H1 (cell line): ENCODE results near the gene CROCC2. TPM values are rescaled to one million over a fixed set of nuclear protein-coding genes. Genes with fewer than 3 reads are reported as not detected.

Experiments used
- CTCF ChIA-PET: fragments of 300-600 bp; sonication (Branson Sonifier 250); formaldehyde crosslinking; loops from one replicate; lab custom pipeline; 2021; ENCODE audit not compliant: partially characterized antibody; lab: Charles Lee
- POLR2A ChIA-PET: fragments of 300-600 bp; sonication (Branson Sonifier 250); formaldehyde crosslinking; loops from one replicate; lab custom pipeline; 2021; ENCODE audit warnings: inconsistent platforms; ENCODE audit not compliant: partially characterized antibody; lab: Charles Lee
- DNase-seq, 2 experiments: peaks; one replicate each; pipeline versions ENCODE4 v3.0.0 to v3.0.0-alpha.2; 2010 to 2022; ENCODE audit warnings: low spot score in 2 of 2, low read depth in 1 of 2, mixed read lengths in 1 of 2
- FAIRE-seq: peaks from 2 replicates; lab custom pipeline; 2011; peaks lifted over from hg19 to GRCh38; lab: Jason Lieb, UNC
- H2AFZ ChIP-seq: 2 replicates; pipeline ENCODE4 v1.8.1; 2012; ENCODE audit warnings: low read length, inconsistent platforms
- H2AK5ac ChIP-seq: 2 replicates; pipeline ENCODE4 v1.6.1; 2013; ENCODE audit warnings: low read depth, low read length
- H2BK120ac ChIP-seq: replicated peaks from 2 replicates; pipeline ENCODE3; 2013; ENCODE audit warnings: low read depth, low read length, inconsistent platforms
- H2BK12ac ChIP-seq: 2 replicates; pipeline ENCODE4 v1.6.1; 2013; ENCODE audit warnings: low read depth, low read length
- H2BK15ac ChIP-seq: 2 replicates; pipeline ENCODE4 v1.6.1; 2013; ENCODE audit warnings: low read length
- H2BK20ac ChIP-seq: 2 replicates; pipeline ENCODE4 v1.6.1; 2013; ENCODE audit warnings: low read length
- H2BK5ac ChIP-seq: 2 replicates; pipeline ENCODE4 v1.6.1; 2013; ENCODE audit warnings: low read depth, low read length
- H3K14ac ChIP-seq: 2 replicates; pipeline ENCODE4 v1.6.1; 2013; ENCODE audit warnings: inconsistent platforms; ENCODE audit not compliant: insufficient read length
- H3K18ac ChIP-seq: 2 replicates; pipeline ENCODE4 v1.6.1; 2013; ENCODE audit warnings: low read length; ENCODE audit errors: extremely low read depth
- H3K23ac ChIP-seq: 2 replicates; pipeline ENCODE4 v1.6.1; 2013; ENCODE audit warnings: inconsistent platforms; ENCODE audit not compliant: insufficient read length
- H3K23me2 ChIP-seq: 2 replicates; pipeline ENCODE4 v1.6.1; 2013; ENCODE audit warnings: low read depth, low read length
- H3K27ac ChIP-seq: 2 replicates; pipeline ENCODE4 v1.6.1; 2011; ENCODE audit warnings: low read depth, low read length, inconsistent platforms
- H3K27me3 ChIP-seq, 4 experiments: replicated peaks in 1 of 4; 1 replicate in 1 of 4; 2 replicates in 3 of 4; pipeline versions ENCODE4 v1.6.1 to v1.8.1; 2011 to 2013; ENCODE audit warnings: low read length in 3 of 4, mild to moderate bottlenecking in 3 of 4, inconsistent platforms in 2 of 4, mixed read lengths in 2 of 4, moderate library complexity in 1 of 4; ENCODE audit not compliant: control insufficient read depth in 3 of 4, insufficient read depth in 3 of 4; ENCODE audit errors: extremely low read depth in 1 of 4
- H3K36me3 ChIP-seq, 4 experiments: 2 replicates each; pipeline versions ENCODE4 v1.6.1 to v1.8.1; 2011 to 2013; ENCODE audit warnings: mild to moderate bottlenecking in 4 of 4, low read length in 3 of 4, moderate library complexity in 2 of 4, control low read depth in 1 of 4, inconsistent platforms in 1 of 4; ENCODE audit not compliant: insufficient read depth in 4 of 4, control insufficient read depth in 2 of 4
- H3K4ac ChIP-seq: replicated peaks from 2 replicates; pipeline ENCODE3; 2013; ENCODE audit warnings: low read length, low read depth, mixed read lengths, inconsistent platforms; ENCODE audit not compliant: insufficient read length
- H3K4me1 ChIP-seq, 4 experiments: replicated peaks in 1 of 4; 1 replicate in 1 of 4; 2 replicates in 3 of 4; pipeline versions ENCODE4 v1.6.1 to v1.8.1; 2011 to 2013; ENCODE audit warnings: low read length in 3 of 4, inconsistent platforms in 2 of 4, mixed read lengths in 1 of 4; ENCODE audit not compliant: insufficient read depth in 4 of 4, control insufficient read depth in 3 of 4
- H3K4me2 ChIP-seq, 2 experiments: 2 replicates each; pipeline versions ENCODE4 v1.6.1 to v1.8.1; 2011 to 2013; ENCODE audit warnings: low read depth in 2 of 2, low read length in 2 of 2, control low read depth in 1 of 2, inconsistent platforms in 1 of 2, mild to moderate bottlenecking in 1 of 2; ENCODE audit not compliant: insufficient read depth in 1 of 2
- H3K4me3 ChIP-seq, 4 experiments: fragments of 200-600, 300-600 bp in 1 of 4; sonication (generic), shearing (Covaris generic), sonication (Bioruptor Twin) in 1 of 4; 2 replicates each; pipeline versions ENCODE4 v1.5.1 to v1.8.1; 2011 to 2016; ENCODE audit warnings: low read length in 4 of 4, low read depth in 3 of 4, control low read depth in 2 of 4, inconsistent platforms in 2 of 4, mild to moderate bottlenecking in 2 of 4, mixed read lengths in 1 of 4, moderate library complexity in 1 of 4; ENCODE audit not compliant: insufficient read depth in 2 of 4; ENCODE audit errors: extremely low read depth in 1 of 4
- H3K56ac ChIP-seq: replicated peaks from 2 replicates; pipeline ENCODE3; 2013; ENCODE audit warnings: low read depth, mild to moderate bottlenecking, mixed read lengths, low read length, inconsistent platforms; ENCODE audit not compliant: insufficient read length
- H3K79me1 ChIP-seq: 2 replicates; pipeline ENCODE4 v1.6.1; 2013; ENCODE audit warnings: low read depth, low read length, control low read depth
- H3K79me2 ChIP-seq, 2 experiments: 2 replicates each; pipeline versions ENCODE4 v1.6.1 to v1.8.1; 2012 to 2013; ENCODE audit warnings: low read length in 2 of 2, mild to moderate bottlenecking in 2 of 2, inconsistent platforms in 1 of 2; ENCODE audit not compliant: insufficient read depth in 2 of 2, control insufficient read depth in 1 of 2
- H3K9ac ChIP-seq, 4 experiments: replicated peaks in 1 of 4; 1 replicate in 1 of 4; 2 replicates in 3 of 4; pipeline versions ENCODE4 v1.6.1 to v1.8.1; 2011 to 2013; ENCODE audit warnings: low read depth in 3 of 4, low read length in 3 of 4, control low read depth in 2 of 4, mild to moderate bottlenecking in 2 of 4, moderate library complexity in 2 of 4, inconsistent platforms in 1 of 4; ENCODE audit errors: extremely low read depth in 1 of 4
- H3K9me3 ChIP-seq, 2 experiments: 2 replicates each; pipeline versions ENCODE4 v1.6.1 to v1.8.1; 2012 to 2013; ENCODE audit warnings: mild to moderate bottlenecking in 2 of 2, moderate library complexity in 2 of 2, control low read depth in 1 of 2, inconsistent platforms in 1 of 2, low read depth in 1 of 2, low read length in 1 of 2, mixed read lengths in 1 of 2; ENCODE audit not compliant: insufficient read depth in 2 of 2
- H4K20me1 ChIP-seq, 2 experiments: replicated peaks in 1 of 2; 2 replicates each; pipeline versions ENCODE3 to v1.8.1; 2011 to 2013; ENCODE audit warnings: inconsistent platforms in 2 of 2, low read length in 2 of 2, mild to moderate bottlenecking in 1 of 2; ENCODE audit not compliant: insufficient read depth in 2 of 2, control insufficient read depth in 1 of 2
- H4K5ac ChIP-seq: 2 replicates; pipeline ENCODE4 v1.6.1; 2013; ENCODE audit warnings: low read length, low read depth, mixed read lengths, inconsistent platforms; ENCODE audit not compliant: insufficient read length
- H4K8ac ChIP-seq: 2 replicates; pipeline ENCODE4 v1.8.0; 2013; ENCODE audit warnings: mild to moderate bottlenecking, moderate library complexity, low read length, inconsistent platforms; ENCODE audit not compliant: insufficient read depth; ENCODE audit errors: extremely low read depth
- H4K91ac ChIP-seq: replicated peaks from 2 replicates; pipeline ENCODE3; 2013; ENCODE audit warnings: low read length, mixed read lengths, inconsistent platforms; ENCODE audit not compliant: insufficient read length
- EZH2 ChIP-seq: fragments of 200-600 bp; sonication (generic); IDR thresholded peaks from 2 replicates; pipeline ENCODE4 v1.7.1; 2012; ENCODE audit warnings: low read depth, mild to moderate bottlenecking, moderate library complexity, low read length, inconsistent platforms; ENCODE audit not compliant: severe bottlenecking
- KDM1A ChIP-seq: fragments of 200-600, 300-600 bp; sonication (generic); IDR thresholded peaks from 2 replicates; pipeline ENCODE4 v1.7.1; 2016; ENCODE audit warnings: mild to moderate bottlenecking, low read length, borderline replicate concordance
- SIN3A ChIP-seq, 2 experiments: IDR thresholded peaks in 1 of 2; conservative IDR thresholded peaks in 1 of 2; 2 replicates each; pipeline ENCODE4 v1.6.1; 2011 to 2012; ENCODE audit warnings: low read length in 2 of 2, improper control_type of control experiment in 1 of 2, low read depth in 1 of 2, mild to moderate bottlenecking in 1 of 2
- SIRT6 ChIP-seq: IDR thresholded peaks from one replicate; pipeline ENCODE4 v1.7.1; 2012; ENCODE audit warnings: low read length, inconsistent platforms
- SP1 ChIP-seq: IDR thresholded peaks from 2 replicates; pipeline ENCODE4 v1.6.1; 2011; ENCODE audit warnings: low read depth, low read length
- SP2 ChIP-seq: IDR thresholded peaks from 2 replicates; pipeline ENCODE4 v1.6.1; 2012; ENCODE audit warnings: mild to moderate bottlenecking, low read length, inconsistent platforms
- YY1 ChIP-seq: IDR thresholded peaks from 2 replicates; pipeline ENCODE4 v1.6.1; 2011; ENCODE audit warnings: low read depth, mild to moderate bottlenecking, low read length
- WGBS, 2 experiments: shearing (Covaris generic) in 1 of 2; methylation state at CpG; one replicate each; pipeline versions ENCODE4 v1.1.6 to v1.1.7; 2013 to 2015; ENCODE audit warnings: low lambda C conversion rate in 2 of 2, mixed read lengths in 2 of 2, inconsistent platforms in 1 of 2, low coverage in 1 of 2, missing lambda C conversion rate in 1 of 2; ENCODE audit not compliant: insufficient replicate concordance in 2 of 2, insufficient coverage in 1 of 2, insufficient read length in 1 of 2; ENCODE audit errors: extremely low coverage in 1 of 2, missing lambda C conversion rate in 1 of 2; 5-methylcytosine and 5-hydroxymethylcytosine counted together
- polyA plus RNA-seq, 7 experiments: library from polyadenylated mRNA; depleted of rRNA in 3 of 7; stranded (reverse) in 5 of 7; unstranded in 2 of 7; fragments of >200 nt in 5 of 7; fragments of 200-250 nt in 2 of 7; gene quantifications; 1 replicate in 5 of 7; 2 replicates in 1 of 7; 4 replicates in 1 of 7; pipeline versions ENCODE4 v1.2.1 to v1.2.3, GENCODE V29; 2011 to 2013; ENCODE audit warnings: missing spikeins in 2 of 7, mixed read lengths in 2 of 7
- total RNA-seq: library from RNA; stranded (reverse); fragmentation: NEBNext Ultra II Directional; extraction: Animal tissue kit (Norgen Biotek cat#: 25700); gene quantifications from 2 replicates; pipeline ENCODE4 v1.2.1, GENCODE V29; 2021
- TF ChIP-seq, protein P1 (sequence below): IDR thresholded peaks from 2 replicates; pipeline ENCODE4 v1.6.1; 2012; ENCODE audit warnings: low read length, inconsistent platforms
- TF ChIP-seq, protein P2 (sequence below): IDR thresholded peaks from 2 replicates; pipeline ENCODE4 v1.6.1; 2011; ENCODE audit warnings: low read depth, mild to moderate bottlenecking, low read length; ENCODE audit not compliant: insufficient read depth

The CROCC2 gene
- total and polyA plus RNA-seq, 2 of the 8 experiments (the other 6 are each of a cell fraction or from before 2014, with no cell fraction given): not detected

DNA sequence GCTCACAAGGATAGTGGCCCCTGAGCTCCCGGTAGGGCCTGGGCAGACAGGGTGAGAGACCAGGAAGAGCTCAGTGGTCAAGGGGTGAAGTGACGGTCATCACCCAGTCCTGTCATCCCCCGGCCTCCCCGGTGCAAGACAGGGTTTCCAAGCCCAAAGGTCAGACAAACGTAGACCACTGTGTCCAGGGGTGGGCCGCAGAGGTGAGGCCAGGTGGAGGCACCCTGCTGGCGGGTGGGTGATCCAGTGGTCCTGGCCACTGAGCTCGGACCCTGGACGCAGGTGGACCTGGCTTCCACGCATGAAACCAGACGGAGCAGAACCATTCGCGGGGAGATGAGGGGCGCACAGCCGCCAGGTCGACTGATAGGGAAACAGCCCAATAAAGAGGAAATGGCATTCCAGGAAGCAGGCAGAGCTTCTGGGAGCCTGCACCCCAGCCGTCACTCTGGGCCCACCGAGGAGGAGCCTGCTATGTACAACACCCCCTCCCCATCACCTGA, 77.9 kb downstream of the CROCC2 start:
- Histone ChIP-seq H3K4ac (no peak overlapping the region), H2BK12ac (no peak overlapping the region), H3K4me2 (0 out of 4 replicates have a peak overlapping the region, but pooled peaks of 1 of the 2 experiments have one; percentile 18), H3K27ac (no peak overlapping the region), H3K56ac (no peak overlapping the region), H2BK15ac (no peak overlapping the region), H3K4me1 (peaks cover 0 to 3% (median 0%) of the 10 kb centered on the region in 4 experiments; a peak in 1 of 7 replicates), H3K27me3 (peaks cover 0 to 3% (median 3%) of the 10 kb centered on the region in 4 experiments; a peak in 3 of 7 replicates), H2BK20ac (no peak overlapping the region), H3K9me3 (peaks cover 6 to 17% of the 10 kb centered on the region in 2 experiments; a peak in 3 of 4 replicates), H3K4me3 (no peak overlapping the region), H4K5ac (no peak overlapping the region), H4K91ac (no peak overlapping the region), H2BK5ac (no peak overlapping the region), H3K79me2 (no peaks in the 10 kb centered on the region), H3K23me2 (peaks cover 2% of the 10 kb centered on the region; the same call in 1 of the 2 replicates), H3K36me3 (no peaks in the 10 kb centered on the region), H2AFZ (no peak overlapping the region), H3K9ac (no peak overlapping the region), H4K20me1 (peaks cover 0 to 2% of the 10 kb centered on the region in 2 experiments), H3K18ac (no peak overlapping the region), H2AK5ac (no peak overlapping the region), H2BK120ac (no peak overlapping the region), H3K79me1 (no peaks in the 10 kb centered on the region), H4K8ac (no peak overlapping the region; the same call in none of the 2 replicates), H3K23ac (no peak overlapping the region), H3K14ac (no peak overlapping the region)
- FAIRE-seq (no peak), DNase-seq (peak in 1 of 2 experiments; percentile 46)
- TF ChIP-seq EZH2: no peak
- TF ChIP-seq, protein P1, sequence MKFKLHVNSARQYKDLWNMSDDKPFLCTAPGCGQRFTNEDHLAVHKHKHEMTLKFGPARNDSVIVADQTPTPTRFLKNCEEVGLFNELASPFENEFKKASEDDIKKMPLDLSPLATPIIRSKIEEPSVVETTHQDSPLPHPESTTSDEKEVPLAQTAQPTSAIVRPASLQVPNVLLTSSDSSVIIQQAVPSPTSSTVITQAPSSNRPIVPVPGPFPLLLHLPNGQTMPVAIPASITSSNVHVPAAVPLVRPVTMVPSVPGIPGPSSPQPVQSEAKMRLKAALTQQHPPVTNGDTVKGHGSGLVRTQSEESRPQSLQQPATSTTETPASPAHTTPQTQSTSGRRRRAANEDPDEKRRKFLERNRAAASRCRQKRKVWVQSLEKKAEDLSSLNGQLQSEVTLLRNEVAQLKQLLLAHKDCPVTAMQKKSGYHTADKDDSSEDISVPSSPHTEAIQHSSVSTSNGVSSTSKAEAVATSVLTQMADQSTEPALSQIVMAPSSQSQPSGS: no peak
- TF ChIP-seq, protein P2, sequence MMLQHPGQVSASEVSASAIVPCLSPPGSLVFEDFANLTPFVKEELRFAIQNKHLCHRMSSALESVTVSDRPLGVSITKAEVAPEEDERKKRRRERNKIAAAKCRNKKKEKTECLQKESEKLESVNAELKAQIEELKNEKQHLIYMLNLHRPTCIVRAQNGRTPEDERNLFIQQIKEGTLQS: no peak
- no peak for TF ChIP-seq KDM1A
- TF ChIP-seq SP2: no peak
- no peak for TF ChIP-seq SIN3A (conservative IDR thresholded peaks at IDR 0.05 in 1 of 2, IDR thresholded peaks at IDR 0.05 in 1 of 2; ENCODE audit: low read depth in 1 of 2, low read length in 2 of 2)
- TF ChIP-seq SP1: no peak
- no peak for TF ChIP-seq SIRT6
- no peak for TF ChIP-seq YY1
- POLR2A ChIA-PET: no interaction called here
- CTCF ChIA-PET: interaction anchor here (0.6 to 3.5 kb wide), 38 partner anchors 10 to 311 kb away, joined by 3 to 16 read pairs (median 4); no protein-coding TSS in a partner anchor
- WGBS, 2 experiments: 81% methylated on average over 15 of the region's 18 CpGs; no CpG with 5 or more reads in 1 of the 2 experiments
